Mesodermal cell (in vitro differentiated cells): Measurements from ENCODE around the gene PALM3.
A peak's percentile ranks its signal among the peaks of the same experiment; 100 is the strongest.

Source experiments
- H3K27ac ChIP-seq: 2 replicates; pipeline ENCODE4 v1.7.0; 2013; ENCODE audit warnings: mild to moderate bottlenecking, low read depth, low read length, moderate library complexity; ENCODE audit not compliant: severe bottlenecking
- H3K36me3 ChIP-seq: 2 replicates; pipeline ENCODE4 v1.7.1; 2013; ENCODE audit warnings: mild to moderate bottlenecking, low read length, moderate library complexity; ENCODE audit not compliant: control insufficient read depth, insufficient read depth
- H3K4me1 ChIP-seq: one replicate; pipeline ENCODE4 v1.7.1; 2013; ENCODE audit warnings: mild to moderate bottlenecking, low read length; ENCODE audit not compliant: insufficient read depth, control insufficient read depth, poor library complexity, severe bottlenecking
- H3K4me3 ChIP-seq: 2 replicates; pipeline ENCODE4 v1.7.0; 2013; ENCODE audit warnings: low read length, control low read depth, mild to moderate bottlenecking; ENCODE audit not compliant: insufficient read depth, poor library complexity, severe bottlenecking; ENCODE audit errors: extremely low read depth
- H3K9me3 ChIP-seq: 2 replicates; pipeline ENCODE4 v1.7.1; 2013; ENCODE audit warnings: mild to moderate bottlenecking, low read length, moderate library complexity; ENCODE audit not compliant: control insufficient read depth
- WGBS, 2 experiments: methylation state at CpG; one replicate each; pipeline ENCODE4 v1.1.5; 2013; ENCODE audit warnings: missing lambda C conversion rate in 2 of 2; ENCODE audit not compliant: insufficient coverage in 2 of 2; 5-methylcytosine and 5-hydroxymethylcytosine counted together

The PALM3 gene

GRCh38 chr19:14089412-14089661 is 27.5 kb upstream of the PALM3 start:
- Histone ChIP-seq H3K4me3 (peak overlapping the region; percentile 42), H3K27ac (no peak overlapping the region)
- WGBS, 2 experiments, result 9 to 14% methylated on average over 13 to 16 of the region's 16 CpGs

GRCh38 chr19:14088634-14089411 is 26.9 kb upstream of the PALM3 start:
- peak overlapping the region; percentile 42 for H3K4me3 ChIP-seq
- 92% methylated on average over 23 to 30 of the region's 30 CpGs for WGBS, 2 experiments

More at GRCh38 chr19:14089412-14089661, 27.5 kb upstream of the PALM3 start:
- Histone ChIP-seq H3K4me1 (peaks cover 6% of the 10 kb centered on the region), H3K36me3 (peaks cover 31% of the 10 kb centered on the region), H3K9me3 (peaks cover 14% of the 10 kb centered on the region)

GRCh38 chr19:14086098-14086497 is 24.2 kb upstream of the PALM3 start:
- Histone ChIP-seq H3K36me3 (peaks cover 31% of the 10 kb centered on the region), H3K27ac (no peak overlapping the region), H3K4me1 (peaks cover 3% of the 10 kb centered on the region), H3K4me3 (no peak overlapping the region), H3K9me3 (no peaks in the 10 kb centered on the region)
- WGBS, 2 experiments, result 100% methylated on average over 1 of the region's 5 CpGs; no CpG with 5 or more reads in 1 of the 2 experiments

More at GRCh38 chr19:14088634-14089411, 26.9 kb upstream of the PALM3 start:
- peaks cover 9% of the 10 kb centered on the region for H3K9me3 ChIP-seq
- peaks cover 31% of the 10 kb centered on the region for H3K36me3 ChIP-seq
- H3K27ac ChIP-seq, result no peak overlapping the region
- H3K4me1 ChIP-seq, result peaks cover 6% of the 10 kb centered on the region

GRCh38 chr19:14085309-14085995 is 23.6 kb upstream of the PALM3 start, which contains the start of gene C19orf67:
C19orf67 (minus strand) TSS chr19:14085783; CDS start chr19:14085627, 156 bp downstream.
- WGBS, 2 experiments, result 89 to 91% methylated on average over 48 of the region's 54 CpGs
- Histone ChIP-seq H3K4me1 (peaks cover 3% of the 10 kb centered on the region), H3K4me3 (no peak within 1 kb of the TSS), H3K36me3 (peaks cover 31% of the 10 kb centered on the region), H3K9me3 (no peaks in the 10 kb centered on the region), H3K27ac (no peak within 1 kb of the TSS)

GRCh38 chr19:14082675-14082960 is 20.7 kb upstream of the PALM3 start:
- no peaks in the 10 kb centered on the region for H3K9me3 ChIP-seq
- 62 to 65% methylated on average over 1 of the region's 1 CpG for WGBS, 2 experiments
- H3K4me3 ChIP-seq, result no peak overlapping the region
- peaks cover 15% of the 10 kb centered on the region for H3K36me3 ChIP-seq
- no peaks in the 10 kb centered on the region for H3K4me1 ChIP-seq
- H3K27ac ChIP-seq, result no peak overlapping the region

- H3K36me3 ChIP-seq, result peaks cover 14% of the 10 kb centered on the region
- H3K4me3 ChIP-seq, result peak overlapping the region; percentile 66
- H3K9me3 ChIP-seq, result no peaks in the 10 kb centered on the region
- 48 to 75% methylated on average over 10 to 22 of the region's 24 CpGs for WGBS, 2 experiments
- peak overlapping the region; percentile 49 for H3K27ac ChIP-seq
- H3K4me1 ChIP-seq, result no peaks in the 10 kb centered on the region
Measured at GRCh38 chr19:14081797-14082674, 20.2 kb upstream of the PALM3 start.

GRCh38 chr19:14080887-14081796 is 19.3 kb upstream of the PALM3 start:
- Histone ChIP-seq H3K27ac (peak overlapping the region; percentile 49), H3K9me3 (no peaks in the 10 kb centered on the region), H3K36me3 (peaks cover 5% of the 10 kb centered on the region), H3K4me3 (peak overlapping the region; percentile 66), H3K4me1 (no peaks in the 10 kb centered on the region)
- 3% methylated on average over 40 to 50 of the region's 50 CpGs for WGBS, 2 experiments

GRCh38 chr19:14078411-14078810 is 16.5 kb upstream of the PALM3 start:
- Histone ChIP-seq H3K36me3 (no peaks in the 10 kb centered on the region), H3K27ac (no peak overlapping the region), H3K4me3 (no peak overlapping the region), H3K4me1 (peaks cover 5% of the 10 kb centered on the region), H3K9me3 (no peaks in the 10 kb centered on the region)
- 80% methylated on average over 1 of the region's 2 CpGs; no CpG with 5 or more reads in 1 of the 2 experiments for WGBS, 2 experiments

- no peaks in the 10 kb centered on the region for H3K9me3 ChIP-seq
- peaks cover 15% of the 10 kb centered on the region for H3K4me1 ChIP-seq
- no peak overlapping the region for H3K27ac ChIP-seq
- peak overlapping the region; percentile 57 for H3K4me3 ChIP-seq
- 20% methylated on average over 30 to 39 of the region's 44 CpGs for WGBS, 2 experiments
- H3K36me3 ChIP-seq, result no peaks in the 10 kb centered on the region
Measured at GRCh38 chr19:14073925-14074838, 12.3 kb upstream of the PALM3 start.
